Measurements from ENCODE around the gene JAM3. TPM values are rescaled to one million over a fixed set of nuclear protein-coding genes. Genes with fewer than 3 reads are reported as not detected.

The JAM3 gene
- total and polyA plus RNA-seq, 2 donors (not counting 3 experiments of a cell fraction or from before 2014, with no cell fraction given): 78.8 to 137 TPM

GRCh38 chr11:134126217-134126822 is 57.4 kb downstream of the JAM3 start:
- H4K20me1 ChIP-seq (replicated peaks; ENCODE audit: control insufficient read depth, extremely low read depth, insufficient read depth, low read length): no peaks in the 10 kb centered on the region
- no peaks in the 10 kb centered on the region for H3K36me3 ChIP-seq (ENCODE audit: control insufficient read depth in 2 of 2, extremely low read depth in 1 of 2, insufficient read depth in 2 of 2, low read length in 2 of 2)
- peak; percentile 72 for DNase-seq (ENCODE audit: low read depth, low spot score)
- no peak overlapping the region for H2AFZ ChIP-seq (ENCODE audit: low read depth, low read length)
- H3K27ac ChIP-seq (ENCODE audit: insufficient read depth, low read depth, low read length): peak overlapping the region; percentile 68
- peak; percentile 68 for FAIRE-seq
- no TSS peak for BruUV-seq (replicated peaks)
- intact Hi-C loops (cut with micrococcal nuclease): no loop called here
- H3K9me3 ChIP-seq (replicated peaks; ENCODE audit: control insufficient read depth, insufficient read depth, low read length): no peaks in the 10 kb centered on the region
- ChIA-PET CTCF (interaction anchor here (1.2 to 4.1 kb wide), 5 partner anchors 11 to 92 kb away, joined by 4 to 38 read pairs (median 4); partner anchors contain the start of gene JAM3), POLR2A (no interaction called here)
- TF ChIP-seq FOS (IDR thresholded peaks at IDR 0.05; ENCODE audit: borderline replicate concordance, insufficient read depth, low read length): peak; percentile 72
- TF ChIP-seq, protein P1, sequence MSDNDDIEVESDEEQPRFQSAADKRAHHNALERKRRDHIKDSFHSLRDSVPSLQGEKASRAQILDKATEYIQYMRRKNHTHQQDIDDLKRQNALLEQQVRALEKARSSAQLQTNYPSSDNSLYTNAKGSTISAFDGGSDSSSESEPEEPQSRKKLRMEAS (IDR thresholded peaks at IDR 0.05; ENCODE audit: insufficient read depth, insufficient read length): no peak
- no peak for TF ChIP-seq EZH2 (IDR thresholded peaks at IDR 0.05; ENCODE audit: borderline replicate concordance, low read depth, low read length, severe bottlenecking)
- peak; percentile 78 for TF ChIP-seq JUN (IDR thresholded peaks at IDR 0.05; ENCODE audit: borderline replicate concordance, insufficient read depth, insufficient read length, low read depth)
- no peak for TF ChIP-seq MYC (IDR thresholded peaks at IDR 0.05; ENCODE audit: low read depth, low read length)
- peak; percentile 21 for TF ChIP-seq POLR2AphosphoS5 (IDR thresholded peaks at IDR 0.05; ENCODE audit: insufficient read depth, low read depth, low read length)
- TF ChIP-seq GATA2 (IDR thresholded peaks at IDR 0.05; ENCODE audit: insufficient read depth, insufficient read length, low read depth, low read length): no peak
- TF ChIP-seq POLR2A (IDR thresholded peaks at IDR 0.05; ENCODE audit: low read depth, low read length): peak; percentile 18
- TF ChIP-seq CTCF (IDR thresholded peaks at IDR 0.05; ENCODE audit: extremely low read depth in 1 of 2, insufficient read depth in 1 of 2, low read depth in 1 of 2, low read length in 2 of 2): no peak
- no peaks in the 10 kb centered on the region for H3K9me1 ChIP-seq (replicated peaks; ENCODE audit: control insufficient read depth, extremely low read depth, insufficient read depth, low read length)
- no peaks in the 10 kb centered on the region for H3K27me3 ChIP-seq (ENCODE audit: control insufficient read depth in 2 of 2, insufficient read depth in 2 of 2, low read length in 2 of 2)
- H3K4me2 ChIP-seq (ENCODE audit: insufficient read depth, low read length): peak overlapping the region; percentile 70
- H3K79me2 ChIP-seq (ENCODE audit: control insufficient read depth, insufficient read depth, low read length): no peaks in the 10 kb centered on the region
- dilution Hi-C loops (cut with MboI; ENCODE audit: extremely low pct_ligation_motif_present, low sequenced_read_pairs): no loop called here
- H3K4me3 ChIP-seq (replicated peaks in 1 of 3; ENCODE audit: insufficient read depth in 1 of 3, low read depth in 1 of 3, low read length in 3 of 3): no peak overlapping the region
- peaks cover 46% of the 10 kb centered on the region for H3K4me1 ChIP-seq (ENCODE audit: control insufficient read depth, extremely low read depth, insufficient read depth, low read length)
- H3K9ac ChIP-seq (replicated peaks; ENCODE audit: extremely low read depth, insufficient read depth, low read length): no peak overlapping the region
